ENCODE results near the gene KCNIP1. TPM values are rescaled to one million over a fixed set of nuclear protein-coding genes. Genes with fewer than 3 reads are reported as not detected.

KCNIP1 gene
- total RNA-seq, 4 donors from 2014 or later: 0.97 to 1.7 TPM; not detected in 2

DNA sequence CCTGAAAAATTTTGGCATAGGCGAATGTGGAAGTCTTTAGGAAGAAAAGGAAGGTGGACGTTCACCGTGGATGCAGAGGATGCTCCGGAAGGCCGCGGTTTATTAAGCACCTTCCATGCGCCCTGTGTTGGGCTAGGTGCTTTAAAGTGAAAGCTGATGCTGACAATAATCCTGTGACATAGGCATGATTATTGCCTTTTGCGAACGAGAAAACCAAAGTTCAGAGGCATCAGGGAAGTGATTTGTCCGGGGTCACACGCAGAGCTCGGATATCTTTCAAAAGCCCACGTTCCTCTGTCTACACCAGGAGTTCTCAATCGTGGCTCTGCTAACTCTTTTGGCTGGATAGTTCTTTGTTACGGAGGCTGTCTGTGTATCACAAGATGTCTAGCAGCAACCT lies 267.7 kb downstream of the KCNIP1 start:
- peaks cover 0 to 8% (median 0%) of the 10 kb centered on the region in 4 donors for H3K27me3 ChIP-seq
- no peak overlapping the region for H3K4me3 ChIP-seq
- H3K4me1 ChIP-seq: peaks cover 0 to 3% (median 0%) of the 10 kb centered on the region in 4 donors
- WGBS: 89% methylated on average over 15 of the region's 15 CpGs
- H3K9me3 ChIP-seq: no peaks in the 10 kb centered on the region
- TF ChIP-seq EP300 (IDR thresholded peaks at IDR 0.05) (no peak), POLR2AphosphoS5 (IDR thresholded peaks at IDR 0.05) (no peak), POLR2A (IDR thresholded peaks at IDR 0.05; ENCODE audit: low read depth) (no peak)
- TF ChIP-seq, protein P1, sequence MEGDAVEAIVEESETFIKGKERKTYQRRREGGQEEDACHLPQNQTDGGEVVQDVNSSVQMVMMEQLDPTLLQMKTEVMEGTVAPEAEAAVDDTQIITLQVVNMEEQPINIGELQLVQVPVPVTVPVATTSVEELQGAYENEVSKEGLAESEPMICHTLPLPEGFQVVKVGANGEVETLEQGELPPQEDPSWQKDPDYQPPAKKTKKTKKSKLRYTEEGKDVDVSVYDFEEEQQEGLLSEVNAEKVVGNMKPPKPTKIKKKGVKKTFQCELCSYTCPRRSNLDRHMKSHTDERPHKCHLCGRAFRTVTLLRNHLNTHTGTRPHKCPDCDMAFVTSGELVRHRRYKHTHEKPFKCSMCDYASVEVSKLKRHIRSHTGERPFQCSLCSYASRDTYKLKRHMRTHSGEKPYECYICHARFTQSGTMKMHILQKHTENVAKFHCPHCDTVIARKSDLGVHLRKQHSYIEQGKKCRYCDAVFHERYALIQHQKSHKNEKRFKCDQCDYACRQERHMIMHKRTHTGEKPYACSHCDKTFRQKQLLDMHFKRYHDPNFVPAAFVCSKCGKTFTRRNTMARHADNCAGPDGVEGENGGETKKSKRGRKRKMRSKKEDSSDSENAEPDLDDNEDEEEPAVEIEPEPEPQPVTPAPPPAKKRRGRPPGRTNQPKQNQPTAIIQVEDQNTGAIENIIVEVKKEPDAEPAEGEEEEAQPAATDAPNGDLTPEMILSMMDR (IDR thresholded peaks at IDR 0.05): no peak
- intact Hi-C loops (cut with DNase I): no loop called here
- H3K27ac ChIP-seq (replicated peaks in 1 of 4): no peak overlapping the region
- DNase-seq (ENCODE audit: extremely low spot score): no peak
- no peaks in the 10 kb centered on the region for H3K36me3 ChIP-seq

DNA sequence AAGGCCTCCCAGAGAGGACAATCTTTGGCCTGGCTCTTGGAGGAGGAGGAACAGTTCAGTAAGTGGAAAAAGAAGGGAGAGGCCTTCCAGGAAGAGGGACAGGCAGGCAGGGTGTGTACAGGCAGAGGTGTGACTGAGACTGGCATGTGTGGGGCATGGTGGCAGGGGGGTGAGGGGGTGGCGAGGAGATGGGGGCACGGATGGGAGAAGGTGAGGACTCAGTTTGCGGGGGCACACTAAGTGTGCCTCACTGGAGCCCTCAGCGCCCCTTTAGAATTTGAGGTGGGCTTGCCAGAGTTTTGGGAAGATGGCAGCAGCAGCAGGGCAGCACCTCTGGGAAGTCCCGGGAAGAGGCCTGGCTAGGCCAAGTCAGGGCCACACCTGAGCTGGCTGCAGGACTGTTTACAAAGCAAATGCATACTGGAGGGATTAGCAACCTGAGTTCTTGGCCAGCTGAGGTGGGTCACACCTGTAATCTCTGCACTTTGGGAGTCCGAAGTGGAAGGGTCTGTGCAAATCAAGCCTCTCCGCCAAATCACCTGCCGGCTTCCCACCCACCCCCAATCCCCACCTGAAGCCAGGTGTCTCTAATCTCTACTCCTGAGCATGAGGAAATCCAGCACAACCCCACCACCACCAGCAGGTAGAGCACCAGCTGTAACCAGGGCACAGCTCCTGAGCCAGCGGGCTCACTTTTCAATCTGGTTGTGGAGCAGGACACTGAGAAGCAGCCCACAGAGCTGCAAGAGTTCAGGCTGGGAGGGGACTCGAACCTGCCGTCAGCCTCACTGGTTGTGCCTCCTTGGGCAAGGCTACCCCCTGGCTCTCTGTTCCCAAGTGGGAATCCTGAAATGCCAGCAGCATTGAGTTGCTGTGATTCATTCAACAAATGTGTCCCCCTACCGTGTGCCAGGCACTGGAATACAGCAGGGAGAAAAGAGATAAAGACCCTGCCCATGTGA lies 269.5 kb downstream of the KCNIP1 start:
- Histone ChIP-seq H3K36me3 (no peaks in the 10 kb centered on the region), H3K27ac (replicated peaks in 1 of 4) (no peak overlapping the region), H3K4me3 (no peak overlapping the region), H3K4me1 (peaks cover 0 to 3% (median 0%) of the 10 kb centered on the region in 4 donors), H3K9me3 (no peaks in the 10 kb centered on the region), H3K27me3 (no peaks in the 10 kb centered on the region)
- intact Hi-C loops (cut with DNase I): no loop called here
- TF ChIP-seq EP300 (IDR thresholded peaks at IDR 0.05) (no peak), POLR2A (IDR thresholded peaks at IDR 0.05; ENCODE audit: low read depth) (no peak), POLR2AphosphoS5 (IDR thresholded peaks at IDR 0.05) (no peak)
- TF ChIP-seq, protein P1 (IDR thresholded peaks at IDR 0.05): no peak
- WGBS: 90% methylated on average over 10 of the region's 12 CpGs
- DNase-seq (ENCODE audit: extremely low spot score): no peak

DNA sequence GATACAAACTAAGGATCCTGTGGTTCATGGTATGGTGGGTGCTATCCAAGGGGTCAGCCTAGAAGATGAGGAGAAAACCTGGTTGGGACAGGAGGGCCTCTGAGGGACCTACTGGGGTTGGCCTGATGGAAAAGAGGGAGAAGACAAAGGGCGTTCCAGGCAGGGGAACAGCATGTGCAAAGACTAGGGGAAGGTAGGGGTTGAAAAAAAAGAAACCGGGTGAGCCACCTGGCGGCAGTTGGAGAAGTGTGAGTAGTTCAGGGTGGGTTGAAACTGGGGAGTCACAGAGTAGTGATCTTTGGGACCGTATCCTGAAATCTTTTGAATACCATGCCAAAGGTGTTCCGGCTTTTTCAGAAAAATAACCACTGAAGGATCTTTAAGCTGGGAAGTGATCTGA lies 271.0 kb downstream of the KCNIP1 start:
- Histone ChIP-seq H3K4me3 (no peak overlapping the region), H3K27ac (replicated peaks in 1 of 4) (no peak overlapping the region), H3K27me3 (no peaks in the 10 kb centered on the region), H3K9me3 (no peaks in the 10 kb centered on the region), H3K4me1 (no peaks in the 10 kb centered on the region), H3K36me3 (no peaks in the 10 kb centered on the region)
- no peak for DNase-seq (ENCODE audit: extremely low spot score)
- 97% methylated on average over 5 of the region's 5 CpGs for WGBS
- intact Hi-C loops (cut with DNase I): no loop called here
- TF ChIP-seq EP300 (IDR thresholded peaks at IDR 0.05) (no peak), POLR2AphosphoS5 (IDR thresholded peaks at IDR 0.05) (no peak), POLR2A (IDR thresholded peaks at IDR 0.05; ENCODE audit: low read depth) (no peak)
- TF ChIP-seq, protein P1 (IDR thresholded peaks at IDR 0.05): no peak

DNA sequence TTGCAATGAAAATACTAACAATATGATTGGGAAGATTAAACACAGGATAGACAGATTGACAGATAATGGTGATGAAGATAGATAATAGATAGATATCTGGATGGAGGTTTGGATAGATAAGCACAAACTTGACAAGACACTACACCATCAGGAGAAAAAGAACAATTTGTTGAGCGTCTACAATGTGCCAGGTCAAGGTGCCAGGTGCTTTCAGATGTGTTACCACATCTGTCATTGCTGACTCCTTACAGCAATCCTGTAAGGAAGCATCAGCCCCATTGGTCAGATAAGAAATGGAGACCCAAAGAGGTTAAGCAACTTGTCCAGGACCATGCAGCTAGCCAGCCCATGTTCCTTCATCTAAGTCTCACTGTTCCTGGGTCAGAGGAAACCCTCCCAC lies 278.1 kb downstream of the KCNIP1 start:
- intact Hi-C loops (cut with DNase I): no loop called here
- H3K27me3 ChIP-seq: no peaks in the 10 kb centered on the region

More for the DNA sequence above, 278.1 kb downstream of the KCNIP1 start:
- WGBS: 75% methylated on average over 1 of the region's 1 CpG
- DNase-seq (ENCODE audit: extremely low spot score): no peak
- Histone ChIP-seq H3K9me3 (no peaks in the 10 kb centered on the region), H3K4me3 (no peak overlapping the region), H3K4me1 (peaks cover 0 to 16% (median 0%) of the 10 kb centered on the region in 4 donors), H3K36me3 (no peaks in the 10 kb centered on the region), H3K27ac (replicated peaks in 1 of 4) (no peak overlapping the region)
- TF ChIP-seq POLR2A (IDR thresholded peaks at IDR 0.05; ENCODE audit: low read depth) (no peak), POLR2AphosphoS5 (IDR thresholded peaks at IDR 0.05) (no peak), EP300 (IDR thresholded peaks at IDR 0.05) (no peak)
- TF ChIP-seq, protein P1 (IDR thresholded peaks at IDR 0.05): no peak

Measured in esophagus muscularis mucosa (tissue), 4 donors.